Esophagus squamous epithelium (tissue), 4 donors: Measurements from ENCODE around the gene COL23A1.

Experiments
- POLR2A ChIP-seq, 4 donors: fragments of 450-650 bp; IDR thresholded peaks; one replicate each; pipeline ENCODE4 v1.6.1; 2017; ENCODE audit warnings: antibody characterized with exemption in 4 of 4, mild to moderate bottlenecking in 4 of 4, moderate library complexity in 3 of 4
- TF ChIP-seq, protein P1 (sequence below), 6 experiments: fragments of 450-650 bp in 4 of 6; fragments of 200-600 bp in 2 of 6; sonication (generic) in 2 of 6; IDR thresholded peaks; one replicate each; pipeline ENCODE4 v1.5.1; 2016 to 2019; ENCODE audit warnings: antibody characterized with exemption in 6 of 6, mild to moderate bottlenecking in 4 of 6, moderate library complexity in 4 of 6

DNA sequence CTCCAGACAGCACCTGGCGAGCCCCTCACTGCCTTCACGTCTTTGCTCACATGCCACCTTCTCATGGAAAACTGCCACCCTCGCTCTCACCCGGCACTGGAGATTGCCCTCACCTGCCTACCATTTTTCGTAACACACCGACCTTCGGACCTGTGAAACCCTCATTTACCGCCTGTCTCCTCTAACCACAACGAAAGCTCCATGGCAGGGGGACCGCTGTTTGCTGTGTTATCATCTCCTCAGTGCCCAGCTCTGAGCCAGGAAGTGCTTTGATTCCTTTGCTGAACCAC is 248.4 kb downstream of the COL23A1 start:
- TF ChIP-seq, protein P1, sequence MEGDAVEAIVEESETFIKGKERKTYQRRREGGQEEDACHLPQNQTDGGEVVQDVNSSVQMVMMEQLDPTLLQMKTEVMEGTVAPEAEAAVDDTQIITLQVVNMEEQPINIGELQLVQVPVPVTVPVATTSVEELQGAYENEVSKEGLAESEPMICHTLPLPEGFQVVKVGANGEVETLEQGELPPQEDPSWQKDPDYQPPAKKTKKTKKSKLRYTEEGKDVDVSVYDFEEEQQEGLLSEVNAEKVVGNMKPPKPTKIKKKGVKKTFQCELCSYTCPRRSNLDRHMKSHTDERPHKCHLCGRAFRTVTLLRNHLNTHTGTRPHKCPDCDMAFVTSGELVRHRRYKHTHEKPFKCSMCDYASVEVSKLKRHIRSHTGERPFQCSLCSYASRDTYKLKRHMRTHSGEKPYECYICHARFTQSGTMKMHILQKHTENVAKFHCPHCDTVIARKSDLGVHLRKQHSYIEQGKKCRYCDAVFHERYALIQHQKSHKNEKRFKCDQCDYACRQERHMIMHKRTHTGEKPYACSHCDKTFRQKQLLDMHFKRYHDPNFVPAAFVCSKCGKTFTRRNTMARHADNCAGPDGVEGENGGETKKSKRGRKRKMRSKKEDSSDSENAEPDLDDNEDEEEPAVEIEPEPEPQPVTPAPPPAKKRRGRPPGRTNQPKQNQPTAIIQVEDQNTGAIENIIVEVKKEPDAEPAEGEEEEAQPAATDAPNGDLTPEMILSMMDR (IDR thresholded peaks at IDR 0.05), result no peak
- no peak for TF ChIP-seq POLR2A (IDR thresholded peaks at IDR 0.05)
